Ovary (tissue), 3 donors: Measurements from ENCODE around the gene LENEP.

Experiments
- CTCF ChIP-seq, 3 donors: fragments of 450-650 bp in 2 of 3; fragments of 200-600 bp in 1 of 3; IDR thresholded peaks; one replicate each; pipeline versions ENCODE4 v1.5.1 to v1.8.0; 2016 to 2022; ENCODE audit warnings: antibody characterized with exemption in 3 of 3, mild to moderate bottlenecking in 1 of 3
- POLR2A ChIP-seq: fragments of 450-650 bp; IDR thresholded peaks from one replicate; pipeline ENCODE4 v1.6.1; 2017; ENCODE audit warnings: antibody characterized with exemption, mild to moderate bottlenecking, moderate library complexity
- donor health status: DM: no; HTN: no; CAD: no.

- TF ChIP-seq CTCF (IDR thresholded peaks at IDR 0.05) (no peak), POLR2A (no peak)
These were observed 21.9 kb upstream of the LENEP start for GRCh38 chr1:154971341-154971998.
